ENCODE data around the gene COX14. TPM values are rescaled to one million over a fixed set of nuclear protein-coding genes. Genes with fewer than 3 reads are reported as not detected.

COX14 gene
- total RNA-seq, 4 donors from 2014 or later: 67.3 to 125 (median 88.1) TPM

GRCh38 chr12:50084775-50085614, 27.0 kb upstream of the COX14 start, which contains the start of gene SMARCD1:
SMARCD1 (plus strand) TSS chr12:50085342; CDS start chr12:50085370, 28 bp downstream.
- peak; percentile 91 for ATAC-seq (ENCODE audit: low FRiP score)
- peak; percentile 54 for DNase-seq (ENCODE audit: low spot score)
- TF ChIP-seq CTCF (IDR thresholded peaks at IDR 0.05): no peak

GRCh38 chr12:50085615-50086072, 26.4 kb upstream of the COX14 start:
- TF ChIP-seq CTCF (IDR thresholded peaks at IDR 0.05): no peak
- ATAC-seq (ENCODE audit: low FRiP score) (no peak), DNase-seq (ENCODE audit: low spot score) (no peak)

- ATAC-seq (ENCODE audit: low FRiP score): no peak
- DNase-seq (ENCODE audit: low spot score): no peak
- no peak for TF ChIP-seq CTCF (IDR thresholded peaks at IDR 0.05)
Observed at GRCh38 chr12:50086148-50086547, 25.9 kb upstream of the COX14 start.

- no peak for TF ChIP-seq CTCF (IDR thresholded peaks at IDR 0.05)
- DNase-seq (ENCODE audit: low spot score): no peak
Observed at GRCh38 chr12:50087151-50087550, 24.9 kb upstream of the COX14 start.

GRCh38 chr12:50087995-50088394, 24.0 kb upstream of the COX14 start:
- DNase-seq (ENCODE audit: low spot score) (no peak), ATAC-seq (ENCODE audit: low FRiP score) (no peak)
- no peak for TF ChIP-seq CTCF (IDR thresholded peaks at IDR 0.05)

More at GRCh38 chr12:50087151-50087550, 24.9 kb upstream of the COX14 start:
- ATAC-seq (ENCODE audit: low FRiP score): no peak

GRCh38 chr12:50088577-50089335, 23.3 kb upstream of the COX14 start:
- no peak for DNase-seq (ENCODE audit: low spot score)
- TF ChIP-seq CTCF (IDR thresholded peaks at IDR 0.05): no peak
- ATAC-seq (ENCODE audit: low FRiP score): no peak

Data from omental fat pad (tissue), 4 donors.